Activated CD4-positive, CD25-positive, alpha-beta regulatory T cell treated with anti-CD3 and anti-CD28 coated beads, Interleukin-2, amount 50 U/mL, for 16 hours (primary cell): ENCODE results near the gene LGALS12.
A peak's percentile ranks its signal among the peaks of the same experiment; 100 is the strongest.
"Not testable (repeated sequence)": the region's sequence is repeated elsewhere in the genome, so short reads cannot be mapped to it uniquely, and the experiment has no call there.

ENCODE experiments used
- DNase-seq: peaks from one replicate; pipeline ENCODE4 v3.0.0-alpha.2; 2020; ENCODE audit warnings: low read depth, low spot score

LGALS12 gene

GRCh38 chr11:63504933-63505586 is 824 bp upstream of the LGALS12 start:
- DNase-seq: no peak

GRCh38 chr11:63506876-63507275 is 992 bp downstream of the LGALS12 start:
- DNase-seq: no peak

GRCh38 chr11:63507511-63507910 is 1.6 kb downstream of the LGALS12 start:
- no peak for DNase-seq

- no peak for DNase-seq
Observed at GRCh38 chr11:63508009-63508408, 2.1 kb downstream of the LGALS12 start.

GRCh38 chr11:63508745-63509144 is 2.9 kb downstream of the LGALS12 start:
- DNase-seq: no peak

GRCh38 chr11:63510360-63511047 is 4.6 kb downstream of the LGALS12 start:
- no peak for DNase-seq

- no peak for DNase-seq
Observed at GRCh38 chr11:63511048-63511748, 5.3 kb downstream of the LGALS12 start.

- DNase-seq: no peak
Observed at GRCh38 chr11:63512816-63513215, 6.9 kb downstream of the LGALS12 start.

- DNase-seq: no peak
Observed at GRCh38 chr11:63516109-63516508, 10.2 kb downstream of the LGALS12 start.

- DNase-seq: no peak
Observed at GRCh38 chr11:63517156-63517555, 11.3 kb downstream of the LGALS12 start.

GRCh38 chr11:63518548-63518947 is 12.7 kb downstream of the LGALS12 start:
- no peak for DNase-seq

GRCh38 chr11:63520606-63521170 is 14.8 kb downstream of the LGALS12 start:
- DNase-seq: no peak

- DNase-seq: no peak
Observed at GRCh38 chr11:63521896-63522295, 16.0 kb downstream of the LGALS12 start.

GRCh38 chr11:63523151-63523550 is 17.3 kb downstream of the LGALS12 start:
- no peak for DNase-seq

GRCh38 chr11:63527667-63528066 is 21.8 kb downstream of the LGALS12 start:
- DNase-seq: no peak

GRCh38 chr11:63528156-63528555 is 22.3 kb downstream of the LGALS12 start:
- not testable (repeated sequence) for DNase-seq

- DNase-seq: not testable (repeated sequence)
Observed at GRCh38 chr11:63528729-63529278, 22.9 kb downstream of the LGALS12 start.

- not testable (repeated sequence) for DNase-seq
Observed at GRCh38 chr11:63529373-63529772, 23.5 kb downstream of the LGALS12 start.

- DNase-seq: no peak
Observed at GRCh38 chr11:63530021-63530420, 24.1 kb downstream of the LGALS12 start.

- DNase-seq: peak; percentile 41
Observed at GRCh38 chr11:63531074-63531792, 25.3 kb downstream of the LGALS12 start.

- DNase-seq: no peak
Observed at GRCh38 chr11:63532117-63532516, 26.2 kb downstream of the LGALS12 start.
